GM12801 (cell line): Measurements from ENCODE around the gene GDNF.

ENCODE experiments used
- CTCF ChIP-seq: IDR thresholded peaks from one replicate; pipeline ENCODE4 v1.5.1; 2011; ENCODE audit warnings: control low read depth; ENCODE audit not compliant: insufficient read length; ENCODE audit errors: extremely low read depth

The GDNF gene

GRCh38 chr5:37837414-37838032 lies 2.3 kb downstream of the GDNF start:
- TF ChIP-seq CTCF = no peak

GRCh38 chr5:37836592-37837413 lies 3.0 kb downstream of the GDNF start:
- no peak for TF ChIP-seq CTCF

- TF ChIP-seq CTCF = no peak
Measured at GRCh38 chr5:37836235-37836591, 3.6 kb downstream of the GDNF start.

- no peak for TF ChIP-seq CTCF
Measured at GRCh38 chr5:37835380-37835973, 4.4 kb downstream of the GDNF start.

GRCh38 chr5:37834542-37835379 lies 5.1 kb downstream of the GDNF start:
- TF ChIP-seq CTCF = no peak

GRCh38 chr5:37833990-37834389 lies 5.9 kb downstream of the GDNF start:
- no peak for TF ChIP-seq CTCF

GRCh38 chr5:37831821-37832534 lies 7.9 kb downstream of the GDNF start:
- TF ChIP-seq CTCF = no peak
